Activated T-helper 1 cell treated with Interleukin-2 at 50 U/mL for 16 hours (primary cell): ENCODE data around the gene AGTPBP1.

Experiments
- DNase-seq: peaks from one replicate; pipeline ENCODE4 v3.0.0-alpha.2; 2020; ENCODE audit warnings: low read depth

The AGTPBP1 gene

GRCh38 chr9:85534340-85534739 is 207.4 kb downstream of the AGTPBP1 start:
- DNase-seq = no peak

- DNase-seq = no peak
Observed at GRCh38 chr9:85533538-85533937, 208.2 kb downstream of the AGTPBP1 start.

GRCh38 chr9:85530721-85531120 is 211.0 kb downstream of the AGTPBP1 start:
- no peak for DNase-seq

- no peak for DNase-seq
Observed at GRCh38 chr9:85528607-85529006, 213.1 kb downstream of the AGTPBP1 start.

- no peak for DNase-seq
Observed at GRCh38 chr9:85528142-85528541, 213.6 kb downstream of the AGTPBP1 start.

- no peak for DNase-seq
Observed at GRCh38 chr9:85527331-85528020, 214.3 kb downstream of the AGTPBP1 start.

- DNase-seq = no peak
Observed at GRCh38 chr9:85524531-85524930, 217.2 kb downstream of the AGTPBP1 start.

- no peak for DNase-seq
Observed at GRCh38 chr9:85523202-85523601, 218.6 kb downstream of the AGTPBP1 start.

GRCh38 chr9:85522459-85523092 is 219.2 kb downstream of the AGTPBP1 start:
- no peak for DNase-seq

- no peak for DNase-seq
Observed at GRCh38 chr9:85521371-85522197, 220.2 kb downstream of the AGTPBP1 start.

GRCh38 chr9:85516976-85517637 is 224.6 kb downstream of the AGTPBP1 start:
- DNase-seq = no peak

GRCh38 chr9:85516455-85516854 is 225.3 kb downstream of the AGTPBP1 start:
- DNase-seq = no peak

- DNase-seq = no peak
Observed at GRCh38 chr9:85515021-85515420, 226.7 kb downstream of the AGTPBP1 start.

- no peak for DNase-seq
Observed at GRCh38 chr9:85514256-85514655, 227.5 kb downstream of the AGTPBP1 start.

GRCh38 chr9:85511746-85512145 is 230.0 kb downstream of the AGTPBP1 start:
- DNase-seq = no peak

GRCh38 chr9:85510830-85511504 is 230.8 kb downstream of the AGTPBP1 start:
- DNase-seq = no peak

- DNase-seq = no peak
Observed at GRCh38 chr9:85508616-85509015, 233.1 kb downstream of the AGTPBP1 start.

GRCh38 chr9:85505612-85506011 is 236.1 kb downstream of the AGTPBP1 start:
- DNase-seq = no peak

GRCh38 chr9:85502815-85503655 is 238.7 kb downstream of the AGTPBP1 start:
- DNase-seq = no peak

GRCh38 chr9:85501882-85502281 is 239.9 kb downstream of the AGTPBP1 start:
- DNase-seq = no peak

- no peak for DNase-seq
Observed at GRCh38 chr9:85501456-85501855, 240.3 kb downstream of the AGTPBP1 start.
